ES-I3 (cell line): ENCODE results near the gene HTT.

ENCODE experiments used
- H3K36me3 ChIP-seq: 2 replicates; pipeline ENCODE4 v1.6.1; 2013; ENCODE audit warnings: mild to moderate bottlenecking, low read length, control low read depth, moderate library complexity; ENCODE audit not compliant: insufficient read depth
- H3K4me1 ChIP-seq: 2 replicates; pipeline ENCODE4 v1.6.1; 2013; ENCODE audit warnings: mild to moderate bottlenecking, control low read depth, low read length; ENCODE audit not compliant: insufficient read depth
- H3K9ac ChIP-seq: 2 replicates; pipeline ENCODE4 v1.6.1; 2013; ENCODE audit warnings: low read depth, mild to moderate bottlenecking, low read length, moderate library complexity
- H3K9me3 ChIP-seq: 2 replicates; pipeline ENCODE4 v1.6.1; 2013; ENCODE audit warnings: mild to moderate bottlenecking, low read length, moderate library complexity; ENCODE audit not compliant: control insufficient read depth, insufficient read depth

Gene HTT

DNA sequence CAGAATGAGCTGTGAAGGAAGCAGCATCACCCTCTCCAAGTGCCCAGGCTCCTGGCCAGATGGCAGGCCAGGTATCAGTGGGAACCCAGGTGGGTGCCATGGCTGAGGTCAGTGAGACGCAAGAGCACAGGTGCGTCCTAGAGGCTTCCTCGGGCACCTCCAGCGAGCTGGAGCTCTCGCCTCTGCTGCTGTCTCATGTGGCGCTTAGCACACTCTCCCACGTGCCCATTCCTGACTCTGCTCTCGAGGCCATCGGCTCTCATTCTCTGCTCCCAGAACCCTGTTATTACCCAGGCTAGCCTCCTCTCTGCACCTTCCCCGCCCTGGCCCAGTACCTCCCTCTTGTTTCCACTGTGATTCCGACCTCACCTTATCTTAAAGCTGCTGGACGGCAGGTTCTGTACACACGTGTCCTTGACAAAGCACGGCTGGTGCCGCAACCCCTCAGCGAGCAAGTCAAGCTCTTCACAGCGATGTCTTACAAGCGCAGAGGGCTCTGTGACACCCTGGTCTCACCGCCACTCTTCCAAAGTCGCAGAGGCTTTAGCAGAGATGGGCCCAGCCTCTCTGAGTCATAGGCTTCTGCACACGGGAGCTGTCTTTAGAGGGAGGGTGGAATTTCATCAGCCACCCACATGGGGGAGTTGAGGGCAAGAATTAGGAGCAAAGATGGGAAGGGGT is 159.1 kb downstream of the HTT start:
- Histone ChIP-seq H3K9ac (no peak overlapping the region), H3K4me1 (no peaks in the 10 kb centered on the region), H3K36me3 (peaks cover 25% of the 10 kb centered on the region), H3K9me3 (no peaks in the 10 kb centered on the region)

DNA sequence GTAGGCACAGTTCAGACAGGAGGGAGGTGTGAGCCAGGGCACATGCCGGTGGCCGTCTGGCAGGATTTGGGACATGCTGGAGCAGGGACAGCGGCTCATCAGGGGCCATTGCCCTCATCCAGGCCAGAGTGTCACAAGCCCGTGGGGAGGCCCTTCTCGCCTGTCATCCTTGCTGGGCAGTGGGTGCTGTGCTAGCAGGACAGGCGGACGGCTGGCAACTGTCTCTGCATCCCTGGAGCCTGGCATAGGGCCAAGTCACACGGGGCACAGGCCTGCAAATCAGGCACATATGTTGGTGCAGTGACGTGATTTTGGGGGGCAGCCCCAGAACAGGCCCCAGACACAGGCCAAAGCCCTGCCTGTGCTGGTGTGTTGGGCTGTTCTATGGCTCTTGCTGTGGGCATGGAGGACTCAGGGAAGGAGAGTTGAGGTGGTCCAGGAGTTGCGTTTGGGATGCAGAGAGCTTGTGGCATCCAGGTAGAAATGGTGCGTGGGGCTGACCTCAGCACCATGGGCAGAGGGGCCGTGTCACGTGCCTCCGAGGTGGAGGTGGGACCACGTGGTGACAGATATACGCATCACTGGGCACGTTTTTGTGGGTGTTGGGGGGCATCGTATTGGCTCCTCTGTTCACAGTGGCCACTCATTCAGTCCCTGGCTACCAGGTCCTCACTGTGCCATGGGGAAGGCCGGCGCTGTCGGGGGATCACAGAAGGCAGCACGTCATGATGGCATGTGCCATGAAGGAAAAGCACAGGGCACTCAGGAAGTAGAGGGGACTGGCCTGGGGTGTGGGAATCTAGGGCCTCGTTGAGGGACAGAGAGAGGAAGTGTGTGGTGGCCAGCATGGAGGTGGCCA is 159.9 kb downstream of the HTT start:
- no peaks in the 10 kb centered on the region for H3K9me3 ChIP-seq
- no peaks in the 10 kb centered on the region for H3K4me1 ChIP-seq
- peaks cover 18% of the 10 kb centered on the region for H3K36me3 ChIP-seq
- no peak overlapping the region for H3K9ac ChIP-seq

DNA sequence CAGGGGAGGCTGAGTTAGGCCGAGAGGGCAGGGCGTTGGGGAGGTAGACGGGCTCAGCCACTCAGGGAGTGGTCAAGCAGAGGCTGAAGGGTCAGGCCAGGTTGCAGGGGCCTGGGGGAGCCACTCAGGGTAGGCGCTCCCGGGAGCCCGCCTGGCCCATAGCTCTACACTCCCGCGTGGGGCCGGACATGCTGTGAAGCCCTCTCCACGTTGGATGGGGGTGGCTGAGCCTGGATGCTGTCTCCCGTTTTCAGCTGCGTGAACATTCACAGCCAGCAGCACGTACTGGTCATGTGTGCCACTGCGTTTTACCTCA is 160.5 kb downstream of the HTT start:
- Histone ChIP-seq H3K36me3 (peaks cover 17% of the 10 kb centered on the region), H3K9ac (no peak overlapping the region), H3K4me1 (no peaks in the 10 kb centered on the region), H3K9me3 (no peaks in the 10 kb centered on the region)

DNA sequence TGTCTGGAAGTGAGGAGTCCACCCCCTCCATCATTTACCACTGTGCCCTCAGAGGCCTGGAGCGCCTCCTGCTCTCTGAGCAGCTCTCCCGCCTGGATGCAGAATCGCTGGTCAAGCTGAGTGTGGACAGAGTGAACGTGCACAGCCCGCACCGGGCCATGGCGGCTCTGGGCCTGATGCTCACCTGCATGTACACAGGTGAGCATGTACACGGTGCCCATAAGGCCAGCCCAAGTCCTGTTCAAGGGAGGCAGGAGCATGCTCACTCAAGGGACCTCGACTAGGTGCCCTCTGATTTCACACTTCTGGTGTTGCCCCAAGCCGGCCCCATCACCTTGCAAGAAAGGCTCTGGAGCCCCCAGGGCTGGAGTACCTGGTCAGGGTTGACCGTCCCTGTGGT is 161.1 kb downstream of the HTT start:
- H3K9me3 ChIP-seq: no peaks in the 10 kb centered on the region
- H3K36me3 ChIP-seq: peaks cover 20% of the 10 kb centered on the region
- no peak overlapping the region for H3K9ac ChIP-seq
- no peaks in the 10 kb centered on the region for H3K4me1 ChIP-seq

DNA sequence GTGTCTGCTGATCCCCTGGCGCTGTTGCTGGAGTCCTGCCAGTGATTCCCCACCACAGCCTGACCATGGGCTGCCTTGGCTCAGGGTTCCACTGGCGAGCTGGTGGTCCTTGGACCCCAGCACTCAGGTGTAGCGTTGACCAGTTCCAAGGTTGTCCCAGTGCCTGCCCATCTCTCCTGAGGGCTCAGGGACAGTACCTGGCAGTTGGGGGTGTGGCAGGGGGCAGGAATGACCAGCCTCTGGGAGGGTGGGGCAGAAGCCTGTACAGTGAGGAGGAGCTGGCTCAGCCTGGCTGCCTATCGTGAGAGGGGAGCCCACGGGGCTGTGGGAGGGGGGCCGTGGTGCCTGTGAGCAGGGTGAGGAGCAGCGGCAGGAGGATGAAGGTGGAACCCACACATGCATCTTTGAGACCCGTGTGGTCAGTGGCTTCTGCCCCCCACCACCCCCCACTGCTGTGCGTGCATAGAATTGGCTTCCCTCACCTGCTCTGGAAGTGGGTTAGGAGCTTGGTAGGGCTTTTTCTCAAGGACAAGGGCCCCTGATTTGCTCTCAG is 161.9 kb downstream of the HTT start:
- H3K4me1 ChIP-seq: no peaks in the 10 kb centered on the region
- H3K36me3 ChIP-seq: peaks cover 18% of the 10 kb centered on the region
- H3K9me3 ChIP-seq: no peaks in the 10 kb centered on the region
- H3K9ac ChIP-seq: no peak overlapping the region

DNA sequence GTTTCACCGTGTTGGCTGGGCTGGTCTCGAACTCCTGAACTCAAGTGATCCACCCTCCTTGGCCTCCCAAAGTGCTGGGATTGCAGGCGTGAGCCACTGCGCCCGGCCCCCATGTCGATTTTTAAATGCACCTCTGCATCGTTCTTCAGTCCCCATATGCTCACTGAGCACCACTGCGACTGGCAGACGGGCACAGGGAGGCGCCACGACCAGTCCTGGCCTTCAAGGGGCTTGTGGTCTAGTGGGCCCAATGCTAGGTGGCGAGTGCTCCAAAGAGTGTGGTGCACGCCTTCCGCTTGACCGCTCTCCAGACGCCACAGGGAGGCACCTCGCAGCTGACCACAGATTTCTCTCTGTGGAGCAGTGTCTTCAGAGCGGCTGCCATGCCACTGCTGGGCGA is 162.8 kb downstream of the HTT start:
- Histone ChIP-seq H3K9me3 (no peaks in the 10 kb centered on the region), H3K36me3 (peaks cover 18% of the 10 kb centered on the region; the same call in 1 of the 2 replicates), H3K9ac (no peak overlapping the region), H3K4me1 (no peaks in the 10 kb centered on the region)

DNA sequence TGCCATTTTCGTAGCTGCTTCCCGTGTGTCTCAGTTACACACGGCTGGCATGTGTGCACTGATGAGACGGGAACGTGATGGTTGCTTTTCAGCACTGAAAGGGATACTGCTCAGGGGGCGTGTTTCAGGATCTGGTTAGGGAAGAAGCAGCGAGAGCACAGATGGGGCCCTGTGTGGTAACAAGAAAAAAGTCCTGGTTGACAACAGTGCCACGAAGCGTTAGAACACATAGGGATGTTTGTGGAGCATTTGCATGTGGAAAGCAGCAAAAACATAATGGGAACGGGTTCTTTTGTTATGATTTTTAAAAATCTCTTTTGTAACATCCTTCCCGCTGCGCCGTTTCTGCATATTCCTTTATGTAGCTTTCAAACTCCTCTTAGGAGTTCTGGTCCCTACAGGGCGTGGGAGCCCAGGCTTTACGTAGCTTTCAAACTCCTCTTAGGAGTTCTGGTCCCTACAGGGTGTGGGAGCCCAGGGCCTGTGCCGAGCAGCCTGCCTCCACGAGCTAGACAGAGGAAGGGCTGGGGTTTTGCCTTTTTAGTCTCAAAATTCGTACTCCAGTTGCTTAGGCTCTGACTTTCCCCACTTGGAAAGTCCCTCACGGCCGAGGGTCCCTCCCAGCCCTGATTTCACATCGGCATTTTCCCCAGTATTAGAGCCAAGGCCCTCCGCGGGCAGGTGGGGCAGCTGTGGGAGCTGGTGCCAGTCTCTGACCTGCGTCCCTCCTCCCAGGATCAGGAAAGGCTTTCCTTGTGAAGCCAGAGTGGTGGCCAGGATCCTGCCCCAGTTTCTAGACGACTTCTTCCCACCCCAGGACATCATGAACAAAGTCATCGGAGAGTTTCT is 163.5 kb downstream of the HTT start:
- Histone ChIP-seq H3K9ac (no peak overlapping the region), H3K4me1 (no peaks in the 10 kb centered on the region), H3K36me3 (peaks cover 15% of the 10 kb centered on the region; the same call in 1 of the 2 replicates), H3K9me3 (no peaks in the 10 kb centered on the region)

DNA sequence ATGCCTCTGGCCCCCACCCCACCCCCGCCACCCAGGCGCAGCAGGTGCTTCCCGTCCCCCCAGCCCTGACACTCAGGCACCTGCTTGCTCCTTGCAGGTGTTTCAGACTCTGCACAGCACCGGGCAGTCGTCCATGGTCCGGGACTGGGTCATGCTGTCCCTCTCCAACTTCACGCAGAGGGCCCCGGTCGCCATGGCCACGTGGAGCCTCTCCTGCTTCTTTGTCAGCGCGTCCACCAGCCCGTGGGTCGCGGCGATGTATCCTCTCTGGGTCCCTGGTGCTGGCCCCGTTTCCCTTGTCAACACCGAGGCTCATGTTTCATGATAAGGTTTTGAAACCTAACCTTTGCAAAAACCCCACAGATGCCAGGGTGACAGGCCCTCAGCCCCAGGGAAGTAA is 164.2 kb downstream of the HTT start:
- no peak overlapping the region for H3K9ac ChIP-seq
- no peaks in the 10 kb centered on the region for H3K4me1 ChIP-seq
- 0 out of 2 replicates have a peak, but pooled peaks cover 12% of the 10 kb centered on the region for H3K36me3 ChIP-seq

DNA sequence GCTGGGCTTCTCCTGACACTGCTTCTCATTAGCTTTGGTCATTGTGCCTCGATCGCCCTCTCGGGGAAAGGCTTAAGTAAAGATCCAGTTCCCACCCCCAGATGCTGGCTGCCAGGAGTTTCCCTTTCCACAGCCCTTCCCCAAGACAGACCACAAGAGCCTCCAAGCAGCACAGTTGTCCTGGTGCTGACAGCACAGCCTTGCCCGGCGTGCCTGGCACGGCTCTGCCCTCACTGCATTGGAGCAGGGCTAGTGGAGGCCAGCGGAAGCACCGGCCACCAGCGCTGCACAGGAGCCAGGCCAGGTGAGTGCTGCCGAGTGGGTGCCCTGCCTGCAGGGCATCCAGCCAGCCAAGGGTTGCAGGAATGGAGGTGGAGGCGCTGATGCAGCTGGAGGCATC is 164.8 kb downstream of the HTT start:
- Histone ChIP-seq H3K9me3 (no peaks in the 10 kb centered on the region), H3K4me1 (no peaks in the 10 kb centered on the region), H3K36me3 (0 out of 2 replicates have a peak, but pooled peaks cover 12% of the 10 kb centered on the region), H3K9ac (no peak overlapping the region)

More for the DNA sequence above, 164.2 kb downstream of the HTT start:
- no peaks in the 10 kb centered on the region for H3K9me3 ChIP-seq

DNA sequence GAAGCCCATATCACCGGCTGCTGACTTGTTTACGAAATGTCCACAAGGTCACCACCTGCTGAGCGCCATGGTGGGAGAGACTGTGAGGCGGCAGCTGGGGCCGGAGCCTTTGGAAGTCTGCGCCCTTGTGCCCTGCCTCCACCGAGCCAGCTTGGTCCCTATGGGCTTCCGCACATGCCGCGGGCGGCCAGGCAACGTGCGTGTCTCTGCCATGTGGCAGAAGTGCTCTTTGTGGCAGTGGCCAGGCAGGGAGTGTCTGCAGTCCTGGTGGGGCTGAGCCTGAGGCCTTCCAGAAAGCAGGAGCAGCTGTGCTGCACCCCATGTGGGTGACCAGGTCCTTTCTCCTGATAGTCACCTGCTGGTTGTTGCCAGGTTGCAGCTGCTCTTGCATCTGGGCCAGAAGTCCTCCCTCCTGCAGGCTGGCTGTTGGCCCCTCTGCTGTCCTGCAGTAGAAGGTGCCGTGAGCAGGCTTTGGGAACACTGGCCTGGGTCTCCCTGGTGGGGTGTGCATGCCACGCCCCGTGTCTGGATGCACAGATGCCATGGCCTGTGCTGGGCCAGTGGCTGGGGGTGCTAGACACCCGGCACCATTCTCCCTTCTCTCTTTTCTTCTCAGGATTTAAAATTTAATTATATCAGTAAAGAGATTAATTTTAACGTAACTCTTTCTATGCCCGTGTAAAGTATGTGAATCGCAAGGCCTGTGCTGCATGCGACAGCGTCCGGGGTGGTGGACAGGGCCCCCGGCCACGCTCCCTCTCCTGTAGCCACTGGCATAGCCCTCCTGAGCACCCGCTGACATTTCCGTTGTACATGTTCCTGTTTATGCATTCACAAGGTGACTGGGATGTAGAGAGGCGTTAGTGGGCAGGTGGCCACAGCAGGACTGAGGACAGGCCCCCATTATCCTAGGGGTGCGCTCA is 165.8 kb downstream of the HTT start:
- no peaks in the 10 kb centered on the region for H3K4me1 ChIP-seq
- 0 out of 2 replicates have a peak, but pooled peaks cover 12% of the 10 kb centered on the region for H3K36me3 ChIP-seq
- H3K9me3 ChIP-seq: no peaks in the 10 kb centered on the region
- no peak overlapping the region for H3K9ac ChIP-seq

DNA sequence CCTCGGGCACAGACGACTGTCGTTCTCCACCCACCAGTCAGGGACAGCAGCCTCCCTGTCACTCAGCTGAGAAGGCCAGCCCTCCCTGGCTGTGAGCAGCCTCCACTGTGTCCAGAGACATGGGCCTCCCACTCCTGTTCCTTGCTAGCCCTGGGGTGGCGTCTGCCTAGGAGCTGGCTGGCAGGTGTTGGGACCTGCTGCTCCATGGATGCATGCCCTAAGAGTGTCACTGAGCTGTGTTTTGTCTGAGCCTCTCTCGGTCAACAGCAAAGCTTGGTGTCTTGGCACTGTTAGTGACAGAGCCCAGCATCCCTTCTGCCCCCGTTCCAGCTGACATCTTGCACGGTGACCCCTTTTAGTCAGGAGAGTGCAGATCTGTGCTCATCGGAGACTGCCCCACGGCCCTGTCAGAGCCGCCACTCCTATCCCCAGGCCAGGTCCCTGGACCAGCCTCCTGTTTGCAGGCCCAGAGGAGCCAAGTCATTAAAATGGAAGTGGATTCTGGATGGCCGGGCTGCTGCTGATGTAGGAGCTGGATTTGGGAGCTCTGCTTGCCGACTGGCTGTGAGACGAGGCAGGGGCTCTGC is 166.5 kb downstream of the HTT start:
- 0 out of 2 replicates have a peak, but pooled peaks cover 8% of the 10 kb centered on the region for H3K36me3 ChIP-seq

DNA sequence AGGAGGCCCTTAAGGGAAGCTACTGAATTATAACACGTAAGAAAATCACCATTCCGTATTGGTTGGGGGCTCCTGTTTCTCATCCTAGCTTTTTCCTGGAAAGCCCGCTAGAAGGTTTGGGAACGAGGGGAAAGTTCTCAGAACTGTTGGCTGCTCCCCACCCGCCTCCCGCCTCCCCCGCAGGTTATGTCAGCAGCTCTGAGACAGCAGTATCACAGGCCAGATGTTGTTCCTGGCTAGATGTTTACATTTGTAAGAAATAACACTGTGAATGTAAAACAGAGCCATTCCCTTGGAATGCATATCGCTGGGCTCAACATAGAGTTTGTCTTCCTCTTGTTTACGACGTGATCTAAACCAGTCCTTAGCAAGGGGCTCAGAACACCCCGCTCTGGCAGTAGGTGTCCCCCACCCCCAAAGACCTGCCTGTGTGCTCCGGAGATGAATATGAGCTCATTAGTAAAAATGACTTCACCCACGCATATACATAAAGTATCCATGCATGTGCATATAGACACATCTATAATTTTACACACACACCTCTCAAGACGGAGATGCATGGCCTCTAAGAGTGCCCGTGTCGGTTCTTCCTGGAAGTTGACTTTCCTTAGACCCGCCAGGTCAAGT is 167.5 kb downstream of the HTT start:
- H3K4me1 ChIP-seq: no peaks in the 10 kb centered on the region
- H3K9ac ChIP-seq: no peak overlapping the region
- H3K36me3 ChIP-seq: 0 out of 2 replicates have a peak, but pooled peaks cover 4% of the 10 kb centered on the region

More for the DNA sequence above, 166.5 kb downstream of the HTT start:
- Histone ChIP-seq H3K9me3 (no peaks in the 10 kb centered on the region), H3K4me1 (no peaks in the 10 kb centered on the region), H3K9ac (no peak overlapping the region)

More for the DNA sequence above, 167.5 kb downstream of the HTT start:
- H3K9me3 ChIP-seq: no peaks in the 10 kb centered on the region
